A673 (cell line): ENCODE measurements around the gene CTAGE9.

Source experiments
- EZH2 ChIP-seq: fragments of 200-600 bp; sonication (generic); IDR thresholded peaks from 2 replicates; pipeline ENCODE4 v1.6.1; 2017; ENCODE audit warnings: borderline replicate concordance, low read depth, mild to moderate bottlenecking, mixed read lengths, antibody characterized with exemption, low read length; ENCODE audit not compliant: poor library complexity, severe bottlenecking
- TF ChIP-seq, protein P1 (sequence below): fragments of 300-800, 200-600 bp; sonication (generic); conservative IDR thresholded peaks from 2 replicates; pipeline ENCODE4 v1.5.1; 2017; ENCODE audit warnings: low read depth, mild to moderate bottlenecking, antibody characterized with exemption, low read length, moderate library complexity, mixed read lengths

DNA sequence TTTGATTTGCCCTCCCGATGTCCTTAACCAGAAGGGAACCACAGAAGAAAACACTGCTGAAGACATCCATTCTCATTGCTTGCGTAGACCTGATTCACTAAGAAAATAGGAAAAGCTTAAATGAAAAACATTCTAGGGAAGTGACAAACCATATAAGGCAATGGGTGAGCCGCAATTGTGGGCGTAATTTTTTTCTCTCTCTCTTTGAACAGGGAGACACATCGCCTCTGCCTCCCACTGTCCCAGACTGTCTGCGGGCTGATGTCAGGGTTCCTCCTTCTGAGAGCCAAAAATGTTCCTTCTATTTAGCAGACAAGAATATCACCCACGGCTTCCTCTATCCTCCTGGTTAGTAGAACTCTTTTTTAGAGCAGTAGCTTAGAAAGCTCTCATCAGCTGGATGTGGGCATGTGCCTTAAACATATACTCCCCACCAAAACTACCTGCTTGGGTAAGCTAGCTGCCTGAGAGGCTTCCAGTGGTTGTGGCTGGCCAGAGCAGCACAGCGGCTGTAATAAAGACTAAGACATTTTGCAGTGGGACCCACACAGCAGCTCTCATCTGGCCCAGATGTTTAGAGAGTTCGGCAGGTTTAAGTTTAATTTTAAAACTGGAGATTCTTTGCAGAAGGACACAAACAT lies 22.7 kb upstream of the CTAGE9 start:
- TF ChIP-seq, protein P1, sequence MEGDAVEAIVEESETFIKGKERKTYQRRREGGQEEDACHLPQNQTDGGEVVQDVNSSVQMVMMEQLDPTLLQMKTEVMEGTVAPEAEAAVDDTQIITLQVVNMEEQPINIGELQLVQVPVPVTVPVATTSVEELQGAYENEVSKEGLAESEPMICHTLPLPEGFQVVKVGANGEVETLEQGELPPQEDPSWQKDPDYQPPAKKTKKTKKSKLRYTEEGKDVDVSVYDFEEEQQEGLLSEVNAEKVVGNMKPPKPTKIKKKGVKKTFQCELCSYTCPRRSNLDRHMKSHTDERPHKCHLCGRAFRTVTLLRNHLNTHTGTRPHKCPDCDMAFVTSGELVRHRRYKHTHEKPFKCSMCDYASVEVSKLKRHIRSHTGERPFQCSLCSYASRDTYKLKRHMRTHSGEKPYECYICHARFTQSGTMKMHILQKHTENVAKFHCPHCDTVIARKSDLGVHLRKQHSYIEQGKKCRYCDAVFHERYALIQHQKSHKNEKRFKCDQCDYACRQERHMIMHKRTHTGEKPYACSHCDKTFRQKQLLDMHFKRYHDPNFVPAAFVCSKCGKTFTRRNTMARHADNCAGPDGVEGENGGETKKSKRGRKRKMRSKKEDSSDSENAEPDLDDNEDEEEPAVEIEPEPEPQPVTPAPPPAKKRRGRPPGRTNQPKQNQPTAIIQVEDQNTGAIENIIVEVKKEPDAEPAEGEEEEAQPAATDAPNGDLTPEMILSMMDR: no peak
- TF ChIP-seq EZH2: no peak
